Esophagus squamous epithelium (tissue), 4 donors: Measurements from ENCODE around the gene MTMR4.

Experiments
- CTCF ChIP-seq, 6 experiments: fragments of 450-650 bp in 4 of 6; fragments of 200-600 bp in 2 of 6; sonication (generic) in 2 of 6; IDR thresholded peaks; one replicate each; pipeline ENCODE4 v1.5.1; 2016 to 2019; ENCODE audit warnings: antibody characterized with exemption in 6 of 6, mild to moderate bottlenecking in 4 of 6, moderate library complexity in 4 of 6
- POLR2A ChIP-seq, 4 donors: fragments of 450-650 bp; IDR thresholded peaks; one replicate each; pipeline ENCODE4 v1.6.1; 2017; ENCODE audit warnings: antibody characterized with exemption in 4 of 4, mild to moderate bottlenecking in 4 of 4, moderate library complexity in 3 of 4

GRCh38 chr17:58492238-58493121 lies 22.0 kb downstream of the MTMR4 start:
- no peak for TF ChIP-seq CTCF (IDR thresholded peaks at IDR 0.05)
- TF ChIP-seq POLR2A (IDR thresholded peaks at IDR 0.05), result no peak
